DOHH2 (cell line): ENCODE measurements around the gene IRF4.

Source experiments
- EZH2phosphoT487 ChIP-seq: fragments of 200-600 bp; sonication (generic); IDR thresholded peaks from 2 replicates; pipeline ENCODE4 v1.6.1; 2017; ENCODE audit warnings: borderline replicate concordance, mild to moderate bottlenecking, antibody characterized with exemption, low read length, moderate library complexity, mixed read lengths
- TF ChIP-seq, protein P1 (sequence below): fragments of 200-600 bp; sonication (generic); IDR thresholded peaks from one replicate; pipeline ENCODE4 v1.5.1; 2014; ENCODE audit warnings: antibody characterized with exemption, mild to moderate bottlenecking, low read depth, low read length; ENCODE audit not compliant: poor library complexity, severe bottlenecking

DNA sequence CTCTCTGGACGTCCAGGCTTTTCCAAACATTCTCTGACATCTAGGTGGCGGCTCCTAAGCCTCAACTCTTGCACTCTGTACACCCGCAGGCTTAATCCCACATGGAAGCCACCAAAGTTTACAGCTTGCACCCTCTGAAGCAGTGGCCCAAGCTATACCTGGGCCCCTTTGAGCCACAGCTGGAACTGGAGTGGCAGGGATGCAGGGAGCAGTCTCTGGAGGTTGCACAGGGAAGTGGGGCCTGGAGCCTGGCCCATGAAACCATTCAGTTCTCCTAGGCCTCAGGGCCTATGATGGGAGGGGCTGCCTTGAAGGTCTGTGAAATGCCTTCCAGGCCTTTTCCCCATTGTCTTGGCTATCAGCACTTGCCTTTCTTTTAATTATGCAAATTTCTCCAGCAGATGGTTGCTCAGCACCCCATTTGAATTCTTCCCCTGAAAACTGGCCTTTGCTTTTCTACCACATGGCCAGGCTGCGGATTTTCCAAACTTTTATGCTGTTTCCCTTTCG is 64.9 kb downstream of the IRF4 start:
- TF ChIP-seq, protein P1, sequence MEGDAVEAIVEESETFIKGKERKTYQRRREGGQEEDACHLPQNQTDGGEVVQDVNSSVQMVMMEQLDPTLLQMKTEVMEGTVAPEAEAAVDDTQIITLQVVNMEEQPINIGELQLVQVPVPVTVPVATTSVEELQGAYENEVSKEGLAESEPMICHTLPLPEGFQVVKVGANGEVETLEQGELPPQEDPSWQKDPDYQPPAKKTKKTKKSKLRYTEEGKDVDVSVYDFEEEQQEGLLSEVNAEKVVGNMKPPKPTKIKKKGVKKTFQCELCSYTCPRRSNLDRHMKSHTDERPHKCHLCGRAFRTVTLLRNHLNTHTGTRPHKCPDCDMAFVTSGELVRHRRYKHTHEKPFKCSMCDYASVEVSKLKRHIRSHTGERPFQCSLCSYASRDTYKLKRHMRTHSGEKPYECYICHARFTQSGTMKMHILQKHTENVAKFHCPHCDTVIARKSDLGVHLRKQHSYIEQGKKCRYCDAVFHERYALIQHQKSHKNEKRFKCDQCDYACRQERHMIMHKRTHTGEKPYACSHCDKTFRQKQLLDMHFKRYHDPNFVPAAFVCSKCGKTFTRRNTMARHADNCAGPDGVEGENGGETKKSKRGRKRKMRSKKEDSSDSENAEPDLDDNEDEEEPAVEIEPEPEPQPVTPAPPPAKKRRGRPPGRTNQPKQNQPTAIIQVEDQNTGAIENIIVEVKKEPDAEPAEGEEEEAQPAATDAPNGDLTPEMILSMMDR, result no peak
- no peak for TF ChIP-seq EZH2phosphoT487
